ENCODE data around the gene CLCN2.

Gene CLCN2

GRCh38 chr3:184389935-184390528 is 28.6 kb upstream of the CLCN2 start:
- no peaks in the 10 kb centered on the region for H3K9me2 ChIP-seq (replicated peaks; ENCODE audit: insufficient read depth, low read length)
- no peaks in the 10 kb centered on the region for H3F3A ChIP-seq (ENCODE audit: insufficient read depth, low read length)
- no peak overlapping the region for H3K4me2 ChIP-seq (ENCODE audit: low read depth, low read length)
- peaks cover 37% of the 10 kb centered on the region for H3K27me3 ChIP-seq (replicated peaks; ENCODE audit: insufficient read depth, low read length)
- H3K9ac ChIP-seq (ENCODE audit: low read length) = no peak overlapping the region
- no peaks in the 10 kb centered on the region for H3K36me3 ChIP-seq (replicated peaks; ENCODE audit: insufficient read depth, low read length)
- no peaks in the 10 kb centered on the region for H3K9me3 ChIP-seq (replicated peaks; ENCODE audit: insufficient read depth, low read length)
- no peaks in the 10 kb centered on the region for H4K20me1 ChIP-seq (ENCODE audit: insufficient read depth, low read length)
- no peak overlapping the region for H2AFZ ChIP-seq (ENCODE audit: low read length)
- DNase-seq = no peak
- H3K4me3 ChIP-seq (ENCODE audit: low read length) = no peak overlapping the region
- no peaks in the 10 kb centered on the region for H3K79me2 ChIP-seq (ENCODE audit: low read length)
- H3K4me1 ChIP-seq (ENCODE audit: low read length) = no peaks in the 10 kb centered on the region
- no peak overlapping the region for H3K27ac ChIP-seq (ENCODE audit: low read length)
- TF ChIP-seq EZH2phosphoT487 (IDR thresholded peaks at IDR 0.05; ENCODE audit: low read length) (no peak), CTCF (IDR thresholded peaks at IDR 0.05; ENCODE audit: low read length) (no peak), EZH2 (optimal IDR thresholded peaks at IDR 0.05; ENCODE audit: low read depth, low read length) (no peak)

- TF ChIP-seq EZH2 (optimal IDR thresholded peaks at IDR 0.05; ENCODE audit: low read depth, low read length) (no peak), CTCF (IDR thresholded peaks at IDR 0.05; ENCODE audit: low read length) (no peak)
- no peaks in the 10 kb centered on the region for H3K36me3 ChIP-seq (replicated peaks; ENCODE audit: insufficient read depth, low read length)
These were observed 28.0 kb upstream of the CLCN2 start for GRCh38 chr3:184389384-184389783.

GRCh38 chr3:184388936-184389230 is 27.5 kb upstream of the CLCN2 start:
- peaks cover 37% of the 10 kb centered on the region for H3K27me3 ChIP-seq (replicated peaks; ENCODE audit: insufficient read depth, low read length)
- H3K4me2 ChIP-seq (ENCODE audit: low read depth, low read length) = no peak overlapping the region
- H3K36me3 ChIP-seq (replicated peaks; ENCODE audit: insufficient read depth, low read length) = no peaks in the 10 kb centered on the region
- H3F3A ChIP-seq (ENCODE audit: insufficient read depth, low read length) = no peaks in the 10 kb centered on the region
- no peak overlapping the region for H3K9ac ChIP-seq (ENCODE audit: low read length)
- H3K9me3 ChIP-seq (replicated peaks; ENCODE audit: insufficient read depth, low read length) = no peaks in the 10 kb centered on the region
- no peaks in the 10 kb centered on the region for H3K9me2 ChIP-seq (replicated peaks; ENCODE audit: insufficient read depth, low read length)
- H2AFZ ChIP-seq (ENCODE audit: low read length) = no peak overlapping the region
- H3K79me2 ChIP-seq (ENCODE audit: low read length) = no peaks in the 10 kb centered on the region
- H3K4me1 ChIP-seq (ENCODE audit: low read length) = no peaks in the 10 kb centered on the region
- no peak overlapping the region for H3K27ac ChIP-seq (ENCODE audit: low read length)
- no peak for DNase-seq
- no peaks in the 10 kb centered on the region for H4K20me1 ChIP-seq (ENCODE audit: insufficient read depth, low read length)
- H3K4me3 ChIP-seq (ENCODE audit: low read length) = no peak overlapping the region
- TF ChIP-seq EZH2phosphoT487 (IDR thresholded peaks at IDR 0.05; ENCODE audit: low read length) (no peak), CTCF (IDR thresholded peaks at IDR 0.05; ENCODE audit: low read length) (no peak), EZH2 (optimal IDR thresholded peaks at IDR 0.05; ENCODE audit: low read depth, low read length) (no peak)

More at GRCh38 chr3:184389384-184389783, 28.0 kb upstream of the CLCN2 start:
- Histone ChIP-seq H2AFZ (ENCODE audit: low read length) (no peak overlapping the region), H3K4me3 (ENCODE audit: low read length) (no peak overlapping the region), H4K20me1 (ENCODE audit: insufficient read depth, low read length) (no peaks in the 10 kb centered on the region), H3K9ac (ENCODE audit: low read length) (no peak overlapping the region), H3K4me2 (ENCODE audit: low read depth, low read length) (no peak overlapping the region), H3K9me3 (replicated peaks; ENCODE audit: insufficient read depth, low read length) (no peaks in the 10 kb centered on the region), H3K79me2 (ENCODE audit: low read length) (no peaks in the 10 kb centered on the region), H3K4me1 (ENCODE audit: low read length) (no peaks in the 10 kb centered on the region), H3K9me2 (replicated peaks; ENCODE audit: insufficient read depth, low read length) (no peaks in the 10 kb centered on the region), H3K27ac (ENCODE audit: low read length) (no peak overlapping the region), H3K27me3 (replicated peaks; ENCODE audit: insufficient read depth, low read length) (peaks cover 37% of the 10 kb centered on the region), H3F3A (ENCODE audit: insufficient read depth, low read length) (no peaks in the 10 kb centered on the region)
- DNase-seq = no peak
